Uterus (tissue), 4 donors: ENCODE measurements around the gene HOXD4. TPM values are rescaled to one million over a fixed set of nuclear protein-coding genes. Genes with fewer than 3 reads are reported as not detected.

Experiments used
- DNase-seq, 2 donors: peaks; one replicate each; pipeline ENCODE4 v3.0.0-alpha.2; 2019 to 2020
- H3K27ac ChIP-seq, 2 donors: fragments of 200-600 bp; sonication (generic); 1 replicate in 1 of 2; 2 replicates in 1 of 2; pipeline ENCODE4 v1.5.1; 2016 to 2018
- H3K27me3 ChIP-seq, 2 donors: fragments of 200-600 bp; sonication (generic); one replicate each; pipeline ENCODE4 v1.5.1; 2018 to 2019; ENCODE audit warnings: control low read depth in 1 of 2
- H3K36me3 ChIP-seq, 2 donors: fragments of 200-600 bp; sonication (generic); one replicate each; pipeline ENCODE4 v1.5.1; 2019; ENCODE audit warnings: control low read depth in 1 of 2
- H3K4me1 ChIP-seq, 2 donors: fragments of 200-600 bp; sonication (generic); one replicate each; pipeline ENCODE4 v1.5.1; 2018 to 2019; ENCODE audit warnings: control low read depth in 1 of 2
- H3K4me3 ChIP-seq, 2 donors: fragments of 200-600 bp; sonication (generic); 1 replicate in 1 of 2; 2 replicates in 1 of 2; pipeline ENCODE4 v1.5.1; 2018 to 2019; ENCODE audit warnings: mild to moderate bottlenecking in 1 of 2
- H3K9me3 ChIP-seq, 2 donors: fragments of 200-600 bp; sonication (generic); one replicate each; pipeline ENCODE4 v1.5.1; 2019; ENCODE audit warnings: control low read depth in 1 of 2
- POLR2A ChIP-seq, 2 donors: fragments of 450-650 bp; IDR thresholded peaks; one replicate each; pipeline ENCODE4 v1.6.1; 2016; ENCODE audit warnings: antibody characterized with exemption in 2 of 2, mild to moderate bottlenecking in 1 of 2, moderate library complexity in 1 of 2
- intact Hi-C: fragments of 100-400 bp; cut with DNase I; formaldehyde crosslinking; loops from one replicate; pipeline ENCODE4 v1.15.1; 2023; ENCODE audit warnings: low total_unique reads
- total RNA-seq, 4 donors: library from RNA; depleted of rRNA in 3 of 4; stranded (reverse); fragments of >200 nt in 3 of 4; gene quantifications; one replicate each; pipeline versions ENCODE4 v1.1.0 to v1.2.4, GENCODE V29; 2014 to 2023
- TF ChIP-seq, protein P1 (sequence below), 4 experiments: fragments of 200-600 bp in 2 of 4; fragments of 450-650 bp in 2 of 4; sonication (generic) in 2 of 4; IDR thresholded peaks; one replicate each; pipeline ENCODE4 v1.5.1; 2016 to 2019; ENCODE audit warnings: antibody characterized with exemption in 4 of 4, mild to moderate bottlenecking in 2 of 4, moderate library complexity in 1 of 4
- donor health status: DM: yes; HTN: yes; CAD: no.

HOXD4 gene
- total RNA-seq, 4 donors from 2014 or later = 6.8 to 41.6 (median 13.0) TPM

DNA sequence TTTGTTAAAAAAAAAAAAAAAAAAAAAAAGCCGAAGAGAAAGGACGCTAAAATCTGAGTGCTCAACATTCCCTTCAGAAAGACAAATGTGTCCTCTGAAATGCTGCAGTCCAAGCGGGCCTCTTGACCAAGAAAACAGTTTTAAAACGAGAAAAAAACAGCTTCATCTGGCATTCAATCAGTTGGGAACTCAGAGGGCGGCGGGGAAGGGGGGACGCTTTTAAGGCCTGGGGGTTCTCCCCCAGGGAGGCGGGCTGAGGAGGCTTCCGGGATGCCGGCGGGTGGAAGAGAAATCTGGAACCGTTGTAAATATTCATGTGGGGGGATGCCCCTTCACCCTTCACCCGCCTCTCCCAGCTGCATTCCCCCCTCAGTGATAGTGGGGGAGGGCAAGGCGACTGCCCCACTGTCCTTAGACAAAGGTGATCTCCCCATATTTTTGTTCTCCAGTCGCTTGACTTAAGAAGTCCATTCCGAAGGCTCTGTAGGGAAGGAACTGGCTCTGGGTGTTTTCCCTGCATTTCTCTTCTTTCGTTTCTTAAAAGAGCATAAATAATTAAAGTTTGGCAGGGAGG lies 47.5 kb upstream of the HOXD4 start:
- DNase-seq = peak in 1 of 2 donors; percentile 41
- Histone ChIP-seq H3K4me1 (peaks cover 0 to 15% of the 10 kb centered on the region in 2 donors), H3K27me3 (peaks cover 7 to 18% of the 10 kb centered on the region in 2 donors), H3K4me3 (peak overlapping the region; percentile 12 to 32), H3K27ac (peak overlapping the region; percentile 98 to 99), H3K9me3 (no peaks in the 10 kb centered on the region), H3K36me3 (no peaks in the 10 kb centered on the region)
- TF ChIP-seq, protein P1, sequence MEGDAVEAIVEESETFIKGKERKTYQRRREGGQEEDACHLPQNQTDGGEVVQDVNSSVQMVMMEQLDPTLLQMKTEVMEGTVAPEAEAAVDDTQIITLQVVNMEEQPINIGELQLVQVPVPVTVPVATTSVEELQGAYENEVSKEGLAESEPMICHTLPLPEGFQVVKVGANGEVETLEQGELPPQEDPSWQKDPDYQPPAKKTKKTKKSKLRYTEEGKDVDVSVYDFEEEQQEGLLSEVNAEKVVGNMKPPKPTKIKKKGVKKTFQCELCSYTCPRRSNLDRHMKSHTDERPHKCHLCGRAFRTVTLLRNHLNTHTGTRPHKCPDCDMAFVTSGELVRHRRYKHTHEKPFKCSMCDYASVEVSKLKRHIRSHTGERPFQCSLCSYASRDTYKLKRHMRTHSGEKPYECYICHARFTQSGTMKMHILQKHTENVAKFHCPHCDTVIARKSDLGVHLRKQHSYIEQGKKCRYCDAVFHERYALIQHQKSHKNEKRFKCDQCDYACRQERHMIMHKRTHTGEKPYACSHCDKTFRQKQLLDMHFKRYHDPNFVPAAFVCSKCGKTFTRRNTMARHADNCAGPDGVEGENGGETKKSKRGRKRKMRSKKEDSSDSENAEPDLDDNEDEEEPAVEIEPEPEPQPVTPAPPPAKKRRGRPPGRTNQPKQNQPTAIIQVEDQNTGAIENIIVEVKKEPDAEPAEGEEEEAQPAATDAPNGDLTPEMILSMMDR (IDR thresholded peaks at IDR 0.05) = no peak
- no peak for TF ChIP-seq POLR2A (IDR thresholded peaks at IDR 0.05)
- intact Hi-C loops = no loop called here

DNA sequence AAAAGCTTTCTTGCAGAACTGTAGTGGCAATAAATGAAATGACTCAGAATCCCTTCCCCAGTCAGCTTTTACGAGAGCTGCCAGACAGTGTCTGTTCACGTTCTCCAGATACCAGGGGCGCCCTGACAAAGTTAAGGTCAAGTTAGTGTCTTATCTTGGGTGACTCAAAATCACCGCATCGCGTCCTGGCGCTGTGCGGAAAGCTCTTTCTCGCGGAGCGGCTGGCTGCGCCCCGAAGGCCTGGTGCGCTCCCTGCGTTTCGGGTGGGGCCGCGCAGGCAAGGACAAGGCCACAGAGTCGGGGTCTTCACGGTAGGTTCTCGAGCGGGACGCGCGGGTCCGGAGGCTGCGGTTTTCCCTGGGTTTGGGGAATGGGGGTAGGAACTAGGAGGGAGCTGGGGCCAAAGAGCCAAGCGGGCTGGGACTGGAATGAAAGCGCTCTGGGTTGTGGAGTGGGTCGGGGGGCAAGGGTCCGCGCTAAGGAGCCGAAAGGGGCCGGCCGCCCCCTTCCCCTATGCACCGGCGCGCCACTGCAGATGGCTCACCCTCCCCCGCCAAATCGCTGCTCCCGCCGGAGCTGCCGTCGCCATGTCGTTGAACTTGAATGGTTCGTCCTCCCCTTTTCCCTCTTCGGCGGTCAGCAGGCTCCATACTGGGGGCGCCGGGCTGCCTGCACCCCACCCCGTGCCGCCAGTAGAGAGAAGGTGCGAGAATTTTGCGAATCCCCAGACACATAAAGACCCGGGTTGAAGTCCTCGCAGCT lies 46.9 kb upstream of the HOXD4 start:
- peaks cover 0 to 15% of the 10 kb centered on the region in 2 donors for H3K4me1 ChIP-seq
- DNase-seq = peak; percentile 60 to 84
- peak overlapping the region; percentile 98 to 99 for H3K27ac ChIP-seq
- H3K4me3 ChIP-seq = peak overlapping the region; percentile 12 to 32
- intact Hi-C loops = no loop called here
- H3K36me3 ChIP-seq = no peaks in the 10 kb centered on the region
- no peaks in the 10 kb centered on the region for H3K9me3 ChIP-seq
- TF ChIP-seq, protein P1 (IDR thresholded peaks at IDR 0.05) = peak in 1 of 4 experiments; percentile 3
- TF ChIP-seq POLR2A (IDR thresholded peaks at IDR 0.05) = peak in 1 of 2 donors; percentile 16
- H3K27me3 ChIP-seq = peaks cover 7 to 12% of the 10 kb centered on the region in 2 donors

DNA sequence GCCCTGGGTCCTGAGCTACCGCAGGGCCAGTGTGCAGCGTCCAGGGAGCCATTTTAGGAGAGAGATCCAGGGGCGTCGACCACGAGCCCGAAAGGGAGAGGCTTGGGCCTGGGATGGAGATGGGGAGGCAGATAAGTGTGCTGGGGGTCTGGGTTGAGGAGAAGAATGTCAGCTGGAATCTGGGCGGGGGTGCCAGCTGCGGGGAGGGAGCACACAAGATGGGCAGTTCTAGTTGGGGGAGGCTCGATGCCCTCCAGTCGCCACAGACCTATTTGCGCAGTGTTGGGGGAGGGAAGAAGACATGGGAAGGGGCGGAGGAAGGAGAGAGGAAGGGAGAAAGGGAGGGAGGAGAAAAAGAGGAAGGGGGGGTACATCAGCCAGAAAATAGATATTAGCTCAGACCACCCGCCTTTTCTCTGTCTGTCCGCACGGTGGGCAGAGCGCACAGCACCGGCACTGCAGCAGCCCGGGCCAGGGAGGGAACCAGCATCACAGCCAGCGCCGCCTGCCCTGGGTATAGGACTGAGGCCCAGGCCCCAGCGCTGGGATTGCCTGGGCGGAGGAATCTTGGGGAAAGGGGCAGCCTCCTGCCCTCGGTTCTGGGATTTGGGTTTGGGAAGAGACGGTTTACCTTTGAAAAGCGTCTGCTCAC lies 46.1 kb upstream of the HOXD4 start:
- Histone ChIP-seq H3K4me1 (peaks cover 0 to 10% of the 10 kb centered on the region in 2 donors), H3K9me3 (no peaks in the 10 kb centered on the region), H3K36me3 (no peaks in the 10 kb centered on the region), H3K4me3 (peak overlapping the region; percentile 12 to 32), H3K27me3 (peaks cover 4 to 6% of the 10 kb centered on the region in 2 donors), H3K27ac (peak overlapping the region; percentile 98 to 99)
- intact Hi-C loops = no loop called here
- peak in 1 of 2 donors; percentile 11 for TF ChIP-seq POLR2A (IDR thresholded peaks at IDR 0.05)
- TF ChIP-seq, protein P1 (IDR thresholded peaks at IDR 0.05) = no peak
- peak in 1 of 2 donors; percentile 64 for DNase-seq

DNA sequence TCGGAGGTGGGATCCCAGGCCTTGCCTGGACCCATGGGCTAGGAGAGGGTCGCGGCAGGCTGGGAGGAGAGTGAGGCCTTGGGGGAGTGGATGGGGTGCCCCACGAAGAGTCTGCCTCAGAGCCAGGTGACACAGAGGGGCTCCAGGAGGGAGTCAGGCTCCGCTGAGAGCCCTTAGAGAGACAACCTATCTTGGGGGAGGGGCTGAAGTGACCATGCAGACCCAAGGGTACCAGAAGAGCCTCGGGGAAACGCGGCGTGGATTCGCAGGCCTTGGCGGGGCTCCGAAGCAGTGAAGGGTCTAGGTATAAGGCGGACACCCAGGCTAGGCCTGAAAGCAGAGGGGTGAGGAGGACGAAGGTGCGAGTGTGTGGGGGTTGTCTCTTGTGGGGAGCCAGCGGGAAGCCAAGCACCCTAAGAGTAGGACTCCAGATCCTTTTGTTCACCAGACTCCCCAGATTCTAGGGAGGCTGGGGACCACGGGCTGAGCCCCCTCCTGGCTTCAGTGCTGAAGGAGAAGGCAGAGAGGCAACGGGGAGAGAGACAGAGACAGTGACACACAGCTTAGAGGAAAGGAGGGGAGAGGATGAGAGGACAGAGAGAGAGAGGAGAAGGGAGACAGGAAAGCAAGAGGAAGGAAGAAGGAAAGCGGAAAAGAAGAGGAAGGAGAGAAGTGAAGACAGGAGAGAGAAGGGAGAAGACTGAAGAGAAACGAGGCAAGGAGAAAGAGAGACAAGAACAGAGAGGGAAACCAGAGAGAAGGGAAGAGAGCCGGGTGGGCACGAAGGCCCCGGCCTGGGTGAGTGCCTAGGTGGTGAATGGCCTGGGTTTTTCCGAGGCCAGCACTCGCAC lies 45.4 kb upstream of the HOXD4 start:
- intact Hi-C loops = no loop called here
- Histone ChIP-seq H3K4me1 (peaks cover 0 to 8% of the 10 kb centered on the region in 2 donors), H3K27ac (peak overlapping the region; percentile 98 to 99), H3K27me3 (peaks cover 0 to 3% of the 10 kb centered on the region in 2 donors), H3K9me3 (no peaks in the 10 kb centered on the region), H3K4me3 (peak overlapping the region; percentile 42 to 48), H3K36me3 (no peaks in the 10 kb centered on the region)
- TF ChIP-seq POLR2A (IDR thresholded peaks at IDR 0.05) = no peak
- TF ChIP-seq, protein P1 (IDR thresholded peaks at IDR 0.05) = no peak
- DNase-seq = peak in 1 of 2 donors; percentile 50
